HEK293 (cell line): ENCODE measurements around the gene ELAVL3.

Experiments
- CTCF ChIP-seq: fragments of 450-650 bp; formaldehyde crosslinking; IDR thresholded peaks from 2 replicates; pipeline ENCODE4 v1.5.1; 2016; ENCODE audit warnings: missing biosample characterization, missing genetic modification characterization
- REST ChIP-seq: fragments of 450-650 bp; formaldehyde crosslinking; IDR thresholded peaks from 2 replicates; pipeline ENCODE4 v1.5.1; 2016; ENCODE audit warnings: missing biosample characterization, missing genetic modification characterization

GRCh38 chr19:11473725-11474124 lies 7.1 kb downstream of the ELAVL3 start:
- TF ChIP-seq CTCF (tag by site-specific recombination) (no peak), REST (tag by site-specific recombination) (no peak)
